Stimulated activated CD4-positive, alpha-beta T cell treated with anti-CD3 and anti-CD28 coated beads, TNF-alpha, amount 100 ng/mL, for 24 hours (primary cell): Measurements from ENCODE around the gene DGKB.

ENCODE experiments used
- DNase-seq, 3 experiments: peaks; one replicate each; pipeline ENCODE4 v3.0.0-alpha.2; 2020; ENCODE audit warnings: low read depth in 3 of 3

Gene DGKB

DNA sequence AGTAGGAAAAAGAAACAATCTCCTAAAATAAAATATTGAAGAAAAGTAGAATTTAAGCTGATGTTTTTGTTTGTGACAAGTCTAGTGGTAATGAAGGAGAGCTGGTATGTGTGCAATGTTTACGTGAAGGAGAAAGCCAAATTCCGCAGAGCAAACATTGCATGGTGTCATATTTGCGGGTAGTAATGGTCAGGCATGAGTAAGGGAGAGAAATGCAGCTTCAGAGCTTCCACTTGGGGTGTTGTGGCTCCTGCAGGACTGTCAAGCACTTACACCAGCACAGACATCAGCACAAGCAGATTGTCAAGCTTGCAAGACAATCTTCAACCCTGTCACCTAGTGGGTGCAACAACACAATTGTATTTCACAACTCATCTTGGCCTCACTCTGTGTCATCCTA is 776.6 kb downstream of the DGKB start:
- no peak for DNase-seq

DNA sequence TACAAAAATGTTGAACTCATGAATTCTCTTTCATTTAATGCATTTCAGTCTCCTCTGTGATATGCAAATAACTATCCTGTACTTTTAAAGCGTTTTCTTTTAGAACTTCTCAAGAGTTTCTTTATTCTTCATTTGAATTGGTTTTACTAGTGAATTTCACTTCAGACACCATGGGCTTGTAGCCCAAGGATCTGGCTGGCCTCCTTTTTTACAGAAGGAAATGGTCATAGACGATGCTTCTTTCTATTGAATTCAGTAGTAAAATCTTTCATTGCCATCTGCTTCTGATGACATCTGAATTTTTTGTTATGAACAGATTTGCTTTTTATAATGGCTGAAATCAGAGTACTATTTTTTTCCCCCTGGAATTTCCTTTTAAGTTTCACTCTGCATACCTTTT is 777.8 kb downstream of the DGKB start:
- no peak for DNase-seq

DNA sequence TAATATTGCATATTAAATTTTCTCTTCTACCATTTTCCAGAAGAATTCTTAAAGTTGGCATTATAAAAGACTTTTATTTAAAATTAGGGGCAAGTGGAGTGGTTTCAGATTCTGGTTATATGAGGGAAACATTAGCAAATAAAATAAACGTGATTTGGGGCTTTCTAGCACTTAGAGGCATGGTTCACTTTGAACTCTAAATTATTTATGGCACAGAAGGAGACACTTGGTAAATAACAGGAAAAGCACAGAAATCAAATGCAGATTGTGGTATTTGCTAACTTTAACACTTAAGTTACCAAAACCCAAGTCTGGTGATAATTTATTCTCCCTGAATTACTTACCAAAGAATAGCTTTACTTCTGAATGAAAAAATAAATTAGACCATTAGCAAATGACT is 778.6 kb downstream of the DGKB start:
- no peak for DNase-seq

DNA sequence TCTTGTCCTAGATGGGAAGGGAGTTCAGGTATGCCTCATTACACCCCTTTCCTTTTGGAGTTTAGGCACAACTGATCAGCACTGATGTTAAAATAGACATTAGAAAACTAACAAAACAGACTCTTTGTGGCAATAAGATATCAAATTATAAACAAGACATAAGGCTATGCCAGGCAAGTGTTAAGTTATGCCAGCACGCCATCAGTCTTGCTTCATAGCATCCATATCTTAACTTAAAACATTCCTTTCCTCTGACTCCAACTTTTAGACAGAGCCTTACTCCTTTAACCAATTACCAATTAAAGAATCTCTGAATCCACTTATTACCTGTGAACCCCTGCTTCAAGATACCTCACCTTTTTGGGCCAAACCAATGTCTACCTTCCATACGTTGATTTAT is 786.9 kb downstream of the DGKB start:
- no peak for DNase-seq

DNA sequence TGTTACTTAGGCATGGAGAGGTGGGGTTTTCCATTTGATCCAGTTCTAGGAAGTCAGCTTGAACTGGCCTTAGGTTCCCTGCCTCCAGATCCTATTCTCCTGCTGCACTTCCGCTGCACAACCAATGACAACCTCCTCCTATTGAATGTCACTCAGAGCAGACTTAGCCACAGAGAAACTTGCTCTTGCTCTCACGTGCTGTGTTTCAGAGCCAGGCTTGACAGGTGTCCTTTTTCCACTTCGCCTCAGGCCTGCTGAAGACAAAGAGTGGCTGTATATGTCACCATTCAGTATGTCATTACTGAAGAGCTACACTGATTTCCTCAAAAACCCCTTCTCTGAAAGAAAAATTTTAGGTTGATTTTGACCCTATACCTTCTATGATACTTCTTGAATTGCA is 797.7 kb downstream of the DGKB start:
- DNase-seq, result no peak

DNA sequence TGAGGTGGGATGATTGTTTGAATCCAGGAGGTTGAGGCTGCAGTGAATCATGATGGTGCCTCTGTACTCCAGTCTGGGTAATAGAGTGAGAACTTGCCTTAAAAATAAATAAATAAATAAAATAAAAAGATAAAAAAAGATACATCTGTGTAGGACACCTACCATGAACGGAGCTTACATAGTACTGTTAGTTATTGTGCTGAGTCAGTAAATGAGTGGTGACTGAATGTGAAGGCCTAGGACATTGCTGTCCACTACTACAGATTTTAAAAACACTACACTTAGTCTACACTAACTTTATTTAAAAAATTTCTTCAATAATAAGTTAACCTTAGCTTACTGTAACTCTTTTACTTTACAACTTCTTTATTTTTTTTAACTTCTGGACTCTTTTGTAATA is 806.4 kb downstream of the DGKB start:
- DNase-seq, result no peak

DNA sequence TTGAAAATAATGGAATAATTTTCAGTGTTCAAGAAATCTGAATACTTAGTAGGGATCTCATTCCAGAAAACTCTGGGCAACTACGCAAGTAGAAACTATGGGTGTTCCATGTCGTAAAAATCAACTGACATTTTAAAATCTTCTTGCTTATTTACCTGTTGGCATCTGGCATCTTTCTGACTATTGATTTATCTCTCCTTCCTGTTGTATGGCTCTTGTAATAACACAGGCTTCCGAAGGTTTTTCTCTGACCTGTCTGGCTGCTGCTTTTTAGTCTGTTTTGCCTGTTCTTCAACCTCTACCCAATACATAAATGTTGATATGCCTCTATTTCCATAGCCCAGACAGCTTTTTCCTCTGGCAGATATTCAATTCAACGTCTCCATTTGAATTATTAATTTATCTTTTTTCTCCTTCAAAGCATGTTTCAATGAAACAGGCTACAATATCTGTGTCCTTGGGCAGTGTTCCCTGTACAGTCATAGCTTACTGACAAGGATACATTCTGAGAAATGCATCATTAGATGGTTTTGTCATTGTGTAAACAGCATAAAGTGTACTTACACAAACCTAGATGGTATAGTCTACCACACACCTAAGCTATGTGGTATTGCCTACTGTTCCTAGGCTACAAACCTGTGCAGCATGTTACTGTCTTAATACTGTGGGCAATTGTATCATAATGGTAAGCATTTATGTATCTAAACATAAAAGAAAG is 807.2 kb downstream of the DGKB start:
- no peak for DNase-seq
